Loucy (cell line): ENCODE results near the gene HYOU1.
A peak's percentile ranks its signal among the peaks of the same experiment; 100 is the strongest.

Experiments
- H2AFZ ChIP-seq: fragments of 200-600 bp; sonication (generic); 2 replicates; pipeline ENCODE4 v1.6.0; 2016; ENCODE audit warnings: antibody characterized with exemption, mild to moderate bottlenecking, low read length, moderate library complexity
- H3F3A ChIP-seq: fragments of 200-600 bp; 2 replicates; pipeline ENCODE4 v1.6.0; 2016; ENCODE audit warnings: antibody characterized with exemption, low read depth, mild to moderate bottlenecking
- H3K27me3 ChIP-seq: fragments of 200-600 bp; sonication (generic); 2 replicates; pipeline ENCODE4 v1.6.1; 2014; ENCODE audit warnings: low read length, mild to moderate bottlenecking; ENCODE audit not compliant: insufficient read depth, poor library complexity, severe bottlenecking
- H3K36me3 ChIP-seq: fragments of 200-600 bp; sonication (generic); 2 replicates; pipeline ENCODE4 v1.6.1; 2016; ENCODE audit warnings: low read length; ENCODE audit not compliant: insufficient read depth
- H3K4me1 ChIP-seq: fragments of 200-600 bp; sonication (generic); 2 replicates; pipeline ENCODE4 v1.5.1; 2014; ENCODE audit warnings: low read length, mild to moderate bottlenecking; ENCODE audit not compliant: insufficient read depth, poor library complexity, severe bottlenecking
- H3K4me2 ChIP-seq: fragments of 200-600 bp; sonication (generic); 2 replicates; pipeline ENCODE4 v1.6.0; 2014; ENCODE audit warnings: antibody characterized with exemption, low read length, low read depth, mild to moderate bottlenecking; ENCODE audit not compliant: poor library complexity, severe bottlenecking
- H3K4me3 ChIP-seq: fragments of 200-600 bp; sonication (generic); 2 replicates; pipeline ENCODE4 v1.5.1; 2014; ENCODE audit warnings: low read length, mild to moderate bottlenecking, mixed read lengths; ENCODE audit not compliant: poor library complexity, severe bottlenecking
- H3K79me2 ChIP-seq: fragments of 200-600 bp; sonication (generic); 2 replicates; pipeline ENCODE4 v1.6.1; 2014; ENCODE audit warnings: low read length; ENCODE audit not compliant: insufficient read depth
- H3K9ac ChIP-seq: fragments of 200-600 bp; sonication (generic); 2 replicates; pipeline ENCODE4 v1.6.0; 2014; ENCODE audit warnings: mild to moderate bottlenecking, low read depth, low read length, moderate library complexity; ENCODE audit not compliant: poor library complexity, severe bottlenecking
- H3K9me2 ChIP-seq: fragments of 200-600 bp; sonication (generic); replicated peaks from 2 replicates; pipeline ENCODE4 v1.6.1; 2016; ENCODE audit warnings: low read depth, low read length, mixed read lengths
- H3K9me3 ChIP-seq: fragments of 200-600 bp; sonication (generic); 2 replicates; pipeline ENCODE4 v1.6.1; 2014; ENCODE audit warnings: mild to moderate bottlenecking, antibody characterized with exemption, low read length, low read depth; ENCODE audit not compliant: insufficient read depth
- H4K20me1 ChIP-seq: fragments of 200-600 bp; sonication (generic); 2 replicates; pipeline ENCODE4 v1.6.0; 2014; ENCODE audit warnings: antibody characterized with exemption, low read length, mild to moderate bottlenecking; ENCODE audit not compliant: insufficient read depth, poor library complexity, severe bottlenecking
- CTCF ChIP-seq: fragments of 200-600 bp; sonication (generic); conservative IDR thresholded peaks from 2 replicates; pipeline ENCODE4 v1.5.1; 2014; ENCODE audit warnings: mild to moderate bottlenecking, antibody characterized with exemption, low read length
- EZH2phosphoT487 ChIP-seq: fragments of 200-600 bp; IDR thresholded peaks from 2 replicates; pipeline ENCODE4 v1.6.1; 2018; ENCODE audit warnings: antibody characterized with exemption, mild to moderate bottlenecking, moderate library complexity, borderline replicate concordance

Gene HYOU1

GRCh38 chr11:119023741-119024140 lies 33.3 kb downstream of the HYOU1 start:
- Histone ChIP-seq H3F3A (no peaks in the 10 kb centered on the region), H3K4me1 (peaks cover 20% of the 10 kb centered on the region), H4K20me1 (peaks cover 14% of the 10 kb centered on the region), H3K36me3 (peaks cover 10% of the 10 kb centered on the region), H3K9ac (peak overlapping the region; percentile 19), H3K4me3 (no peak overlapping the region), H3K79me2 (peaks cover 57% of the 10 kb centered on the region), H3K9me3 (no peaks in the 10 kb centered on the region), H3K4me2 (peak overlapping the region; percentile 7), H3K9me2 (no peaks in the 10 kb centered on the region), H2AFZ (no peak overlapping the region), H3K27me3 (no peaks in the 10 kb centered on the region)
- no peak for TF ChIP-seq CTCF
- no peak for TF ChIP-seq EZH2phosphoT487

GRCh38 chr11:119021631-119022030 lies 35.4 kb downstream of the HYOU1 start:
- H3F3A ChIP-seq = no peaks in the 10 kb centered on the region
- H3K9ac ChIP-seq = no peak overlapping the region
- H3K4me3 ChIP-seq = no peak overlapping the region
- TF ChIP-seq EZH2phosphoT487 = no peak
- no peak for TF ChIP-seq CTCF
- peaks cover 65% of the 10 kb centered on the region for H3K79me2 ChIP-seq
- H3K9me3 ChIP-seq = no peaks in the 10 kb centered on the region
- no peaks in the 10 kb centered on the region for H3K9me2 ChIP-seq
- peaks cover 10% of the 10 kb centered on the region for H3K36me3 ChIP-seq
- H3K27me3 ChIP-seq = no peaks in the 10 kb centered on the region
- H2AFZ ChIP-seq = no peak overlapping the region
- H3K4me1 ChIP-seq = peaks cover 20% of the 10 kb centered on the region
- H4K20me1 ChIP-seq = peaks cover 29% of the 10 kb centered on the region
- peak overlapping the region; percentile 60 for H3K4me2 ChIP-seq

- H3K79me2 ChIP-seq = peaks cover 81% of the 10 kb centered on the region
- peaks cover 45% of the 10 kb centered on the region for H4K20me1 ChIP-seq
- TF ChIP-seq CTCF (no peak), EZH2phosphoT487 (no peak)
- peak overlapping the region; percentile 96 for H3K9ac ChIP-seq
- peaks cover 27% of the 10 kb centered on the region for H3K4me1 ChIP-seq
- no peaks in the 10 kb centered on the region for H3F3A ChIP-seq
- peak overlapping the region; percentile 93 for H3K4me3 ChIP-seq
- peaks cover 21% of the 10 kb centered on the region for H3K36me3 ChIP-seq
- H3K27me3 ChIP-seq = no peaks in the 10 kb centered on the region
- H2AFZ ChIP-seq = no peak overlapping the region
- H3K9me2 ChIP-seq = no peaks in the 10 kb centered on the region
- peak overlapping the region; percentile 60 for H3K4me2 ChIP-seq
- no peaks in the 10 kb centered on the region for H3K9me3 ChIP-seq
Observed at GRCh38 chr11:119019996-119020395, 37.0 kb downstream of the HYOU1 start.
